ENCODE measurements around the gene SYNJ1. TPM values are rescaled to one million over a fixed set of nuclear protein-coding genes. Genes with fewer than 3 reads are reported as not detected.

The SYNJ1 gene
- total and polyA plus RNA-seq, 9 of the 15 experiments (the other 6 are each of a cell fraction or from before 2014, with no cell fraction given) = 2.4 to 10.6 (median 5.6) TPM

DNA sequence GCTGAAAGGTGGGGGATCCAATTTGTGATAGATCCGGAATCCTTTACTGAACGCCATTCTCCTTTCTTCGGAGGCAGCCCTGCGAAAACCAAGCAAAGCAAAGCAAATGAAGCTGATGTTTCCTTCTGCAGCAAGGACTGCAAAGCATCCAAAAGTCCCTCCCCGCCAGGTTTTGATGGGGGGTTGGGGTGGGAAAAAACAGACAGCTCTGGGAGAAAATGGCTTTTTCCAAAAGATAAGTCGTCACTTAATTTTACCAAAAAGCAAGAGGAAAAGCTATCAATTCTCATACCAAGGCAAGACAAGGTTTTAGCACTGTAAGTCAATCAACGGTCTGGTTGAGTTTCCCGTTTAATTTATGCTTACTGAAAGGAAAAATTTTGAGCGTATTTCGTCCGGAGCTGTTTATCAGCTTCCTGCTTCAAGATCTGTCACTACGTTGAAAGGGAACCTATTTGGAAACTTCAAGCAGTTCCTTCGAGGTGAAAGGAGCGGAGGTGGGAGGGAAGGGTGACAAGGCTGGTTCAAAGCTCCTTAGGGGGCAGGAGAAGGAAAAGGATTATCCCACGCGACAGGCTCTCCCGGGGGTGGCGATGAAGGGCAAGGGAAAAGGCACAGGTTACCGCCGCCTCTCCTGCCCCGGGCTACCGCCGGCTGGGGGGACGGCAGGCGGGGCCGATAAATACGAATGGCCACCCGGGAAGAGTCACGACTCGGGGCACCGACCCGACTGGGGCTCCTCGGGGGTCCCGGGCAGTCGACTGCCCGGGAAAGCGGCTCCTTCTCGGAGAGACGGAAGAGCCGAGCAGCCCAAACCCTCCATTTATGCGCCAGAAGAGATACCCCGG lies 750 bp downstream of the SYNJ1 start (continued):
- TF ChIP-seq ZNF224 (CRISPR knock-in tag; IDR thresholded peaks at IDR 0.05) = 0 out of 2 replicates have a peak, but pooled peaks have one; percentile 29
- no peak for TF ChIP-seq BRCA1 (IDR thresholded peaks at IDR 0.05)
- no peak for TF ChIP-seq BRCA1 (CRISPR knock-in tag; IDR thresholded peaks at IDR 0.05)
- TF ChIP-seq, protein P1, sequence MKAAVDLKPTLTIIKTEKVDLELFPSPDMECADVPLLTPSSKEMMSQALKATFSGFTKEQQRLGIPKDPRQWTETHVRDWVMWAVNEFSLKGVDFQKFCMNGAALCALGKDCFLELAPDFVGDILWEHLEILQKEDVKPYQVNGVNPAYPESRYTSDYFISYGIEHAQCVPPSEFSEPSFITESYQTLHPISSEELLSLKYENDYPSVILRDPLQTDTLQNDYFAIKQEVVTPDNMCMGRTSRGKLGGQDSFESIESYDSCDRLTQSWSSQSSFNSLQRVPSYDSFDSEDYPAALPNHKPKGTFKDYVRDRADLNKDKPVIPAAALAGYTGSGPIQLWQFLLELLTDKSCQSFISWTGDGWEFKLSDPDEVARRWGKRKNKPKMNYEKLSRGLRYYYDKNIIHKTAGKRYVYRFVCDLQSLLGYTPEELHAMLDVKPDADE (conservative IDR thresholded peaks at IDR 0.05; ENCODE audit: control insufficient read depth, low read depth, low read length) = no peak
- TF ChIP-seq TCF7 (IDR thresholded peaks at IDR 0.05; ENCODE audit: borderline replicate concordance) = no peak
- TF ChIP-seq POLR2B (IDR thresholded peaks at IDR 0.05; ENCODE audit: low read depth, partially characterized antibody) = no peak
- no peak for TF ChIP-seq SRF (CRISPR knock-in tag; IDR thresholded peaks at IDR 0.05)
- no peak for TF ChIP-seq RCOR1 (IDR thresholded peaks at IDR 0.05; ENCODE audit: borderline replicate concordance in 1 of 2, low read depth in 2 of 2, low read length in 2 of 2)
- TF ChIP-seq DPF2 (IDR thresholded peaks at IDR 0.05) = peak; percentile 40; the same call in 1 of the 2 replicates
- no peak for TF ChIP-seq BCL6 (CRISPR knock-in tag; IDR thresholded peaks at IDR 0.05)
- no peak for TF ChIP-seq MTA3 (IDR thresholded peaks at IDR 0.05; ENCODE audit: borderline replicate concordance)
- TF ChIP-seq, protein P2, sequence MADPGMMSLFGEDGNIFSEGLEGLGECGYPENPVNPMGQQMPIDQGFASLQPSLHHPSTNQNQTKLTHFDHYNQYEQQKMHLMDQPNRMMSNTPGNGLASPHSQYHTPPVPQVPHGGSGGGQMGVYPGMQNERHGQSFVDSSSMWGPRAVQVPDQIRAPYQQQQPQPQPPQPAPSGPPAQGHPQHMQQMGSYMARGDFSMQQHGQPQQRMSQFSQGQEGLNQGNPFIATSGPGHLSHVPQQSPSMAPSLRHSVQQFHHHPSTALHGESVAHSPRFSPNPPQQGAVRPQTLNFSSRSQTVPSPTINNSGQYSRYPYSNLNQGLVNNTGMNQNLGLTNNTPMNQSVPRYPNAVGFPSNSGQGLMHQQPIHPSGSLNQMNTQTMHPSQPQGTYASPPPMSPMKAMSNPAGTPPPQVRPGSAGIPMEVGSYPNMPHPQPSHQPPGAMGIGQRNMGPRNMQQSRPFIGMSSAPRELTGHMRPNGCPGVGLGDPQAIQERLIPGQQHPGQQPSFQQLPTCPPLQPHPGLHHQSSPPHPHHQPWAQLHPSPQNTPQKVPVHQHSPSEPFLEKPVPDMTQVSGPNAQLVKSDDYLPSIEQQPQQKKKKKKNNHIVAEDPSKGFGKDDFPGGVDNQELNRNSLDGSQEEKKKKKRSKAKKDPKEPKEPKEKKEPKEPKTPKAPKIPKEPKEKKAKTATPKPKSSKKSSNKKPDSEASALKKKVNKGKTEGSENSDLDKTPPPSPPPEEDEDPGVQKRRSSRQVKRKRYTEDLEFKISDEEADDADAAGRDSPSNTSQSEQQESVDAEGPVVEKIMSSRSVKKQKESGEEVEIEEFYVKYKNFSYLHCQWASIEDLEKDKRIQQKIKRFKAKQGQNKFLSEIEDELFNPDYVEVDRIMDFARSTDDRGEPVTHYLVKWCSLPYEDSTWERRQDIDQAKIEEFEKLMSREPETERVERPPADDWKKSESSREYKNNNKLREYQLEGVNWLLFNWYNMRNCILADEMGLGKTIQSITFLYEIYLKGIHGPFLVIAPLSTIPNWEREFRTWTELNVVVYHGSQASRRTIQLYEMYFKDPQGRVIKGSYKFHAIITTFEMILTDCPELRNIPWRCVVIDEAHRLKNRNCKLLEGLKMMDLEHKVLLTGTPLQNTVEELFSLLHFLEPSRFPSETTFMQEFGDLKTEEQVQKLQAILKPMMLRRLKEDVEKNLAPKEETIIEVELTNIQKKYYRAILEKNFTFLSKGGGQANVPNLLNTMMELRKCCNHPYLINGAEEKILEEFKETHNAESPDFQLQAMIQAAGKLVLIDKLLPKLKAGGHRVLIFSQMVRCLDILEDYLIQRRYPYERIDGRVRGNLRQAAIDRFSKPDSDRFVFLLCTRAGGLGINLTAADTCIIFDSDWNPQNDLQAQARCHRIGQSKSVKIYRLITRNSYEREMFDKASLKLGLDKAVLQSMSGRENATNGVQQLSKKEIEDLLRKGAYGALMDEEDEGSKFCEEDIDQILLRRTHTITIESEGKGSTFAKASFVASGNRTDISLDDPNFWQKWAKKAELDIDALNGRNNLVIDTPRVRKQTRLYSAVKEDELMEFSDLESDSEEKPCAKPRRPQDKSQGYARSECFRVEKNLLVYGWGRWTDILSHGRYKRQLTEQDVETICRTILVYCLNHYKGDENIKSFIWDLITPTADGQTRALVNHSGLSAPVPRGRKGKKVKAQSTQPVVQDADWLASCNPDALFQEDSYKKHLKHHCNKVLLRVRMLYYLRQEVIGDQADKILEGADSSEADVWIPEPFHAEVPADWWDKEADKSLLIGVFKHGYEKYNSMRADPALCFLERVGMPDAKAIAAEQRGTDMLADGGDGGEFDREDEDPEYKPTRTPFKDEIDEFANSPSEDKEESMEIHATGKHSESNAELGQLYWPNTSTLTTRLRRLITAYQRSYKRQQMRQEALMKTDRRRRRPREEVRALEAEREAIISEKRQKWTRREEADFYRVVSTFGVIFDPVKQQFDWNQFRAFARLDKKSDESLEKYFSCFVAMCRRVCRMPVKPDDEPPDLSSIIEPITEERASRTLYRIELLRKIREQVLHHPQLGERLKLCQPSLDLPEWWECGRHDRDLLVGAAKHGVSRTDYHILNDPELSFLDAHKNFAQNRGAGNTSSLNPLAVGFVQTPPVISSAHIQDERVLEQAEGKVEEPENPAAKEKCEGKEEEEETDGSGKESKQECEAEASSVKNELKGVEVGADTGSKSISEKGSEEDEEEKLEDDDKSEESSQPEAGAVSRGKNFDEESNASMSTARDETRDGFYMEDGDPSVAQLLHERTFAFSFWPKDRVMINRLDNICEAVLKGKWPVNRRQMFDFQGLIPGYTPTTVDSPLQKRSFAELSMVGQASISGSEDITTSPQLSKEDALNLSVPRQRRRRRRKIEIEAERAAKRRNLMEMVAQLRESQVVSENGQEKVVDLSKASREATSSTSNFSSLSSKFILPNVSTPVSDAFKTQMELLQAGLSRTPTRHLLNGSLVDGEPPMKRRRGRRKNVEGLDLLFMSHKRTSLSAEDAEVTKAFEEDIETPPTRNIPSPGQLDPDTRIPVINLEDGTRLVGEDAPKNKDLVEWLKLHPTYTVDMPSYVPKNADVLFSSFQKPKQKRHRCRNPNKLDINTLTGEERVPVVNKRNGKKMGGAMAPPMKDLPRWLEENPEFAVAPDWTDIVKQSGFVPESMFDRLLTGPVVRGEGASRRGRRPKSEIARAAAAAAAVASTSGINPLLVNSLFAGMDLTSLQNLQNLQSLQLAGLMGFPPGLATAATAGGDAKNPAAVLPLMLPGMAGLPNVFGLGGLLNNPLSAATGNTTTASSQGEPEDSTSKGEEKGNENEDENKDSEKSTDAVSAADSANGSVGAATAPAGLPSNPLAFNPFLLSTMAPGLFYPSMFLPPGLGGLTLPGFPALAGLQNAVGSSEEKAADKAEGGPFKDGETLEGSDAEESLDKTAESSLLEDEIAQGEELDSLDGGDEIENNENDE (IDR thresholded peaks at IDR 0.05; ENCODE audit: low read depth, low read length) = no peak
- TF ChIP-seq, protein P3, sequence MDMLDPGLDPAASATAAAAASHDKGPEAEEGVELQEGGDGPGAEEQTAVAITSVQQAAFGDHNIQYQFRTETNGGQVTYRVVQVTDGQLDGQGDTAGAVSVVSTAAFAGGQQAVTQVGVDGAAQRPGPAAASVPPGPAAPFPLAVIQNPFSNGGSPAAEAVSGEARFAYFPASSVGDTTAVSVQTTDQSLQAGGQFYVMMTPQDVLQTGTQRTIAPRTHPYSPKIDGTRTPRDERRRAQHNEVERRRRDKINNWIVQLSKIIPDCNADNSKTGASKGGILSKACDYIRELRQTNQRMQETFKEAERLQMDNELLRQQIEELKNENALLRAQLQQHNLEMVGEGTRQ (CRISPR knock-in tag; IDR thresholded peaks at IDR 0.05) = no peak
- TF ChIP-seq ZZZ3 (IDR thresholded peaks at IDR 0.05) = no peak
- no peak for TF ChIP-seq HEY1 (CRISPR knock-in tag; IDR thresholded peaks at IDR 0.05; ENCODE audit: borderline replicate concordance)

All from K562 (cell line).